ENCODE measurements around the gene POLL. TPM values are rescaled to one million over a fixed set of nuclear protein-coding genes. Genes with fewer than 3 reads are reported as not detected.

The POLL gene
- total and polyA plus RNA-seq, 10 of the 15 experiments (the other 5 are each of a cell fraction or from before 2014, with no cell fraction given): 1.5 to 25.4 (median 13.8) TPM

DNA sequence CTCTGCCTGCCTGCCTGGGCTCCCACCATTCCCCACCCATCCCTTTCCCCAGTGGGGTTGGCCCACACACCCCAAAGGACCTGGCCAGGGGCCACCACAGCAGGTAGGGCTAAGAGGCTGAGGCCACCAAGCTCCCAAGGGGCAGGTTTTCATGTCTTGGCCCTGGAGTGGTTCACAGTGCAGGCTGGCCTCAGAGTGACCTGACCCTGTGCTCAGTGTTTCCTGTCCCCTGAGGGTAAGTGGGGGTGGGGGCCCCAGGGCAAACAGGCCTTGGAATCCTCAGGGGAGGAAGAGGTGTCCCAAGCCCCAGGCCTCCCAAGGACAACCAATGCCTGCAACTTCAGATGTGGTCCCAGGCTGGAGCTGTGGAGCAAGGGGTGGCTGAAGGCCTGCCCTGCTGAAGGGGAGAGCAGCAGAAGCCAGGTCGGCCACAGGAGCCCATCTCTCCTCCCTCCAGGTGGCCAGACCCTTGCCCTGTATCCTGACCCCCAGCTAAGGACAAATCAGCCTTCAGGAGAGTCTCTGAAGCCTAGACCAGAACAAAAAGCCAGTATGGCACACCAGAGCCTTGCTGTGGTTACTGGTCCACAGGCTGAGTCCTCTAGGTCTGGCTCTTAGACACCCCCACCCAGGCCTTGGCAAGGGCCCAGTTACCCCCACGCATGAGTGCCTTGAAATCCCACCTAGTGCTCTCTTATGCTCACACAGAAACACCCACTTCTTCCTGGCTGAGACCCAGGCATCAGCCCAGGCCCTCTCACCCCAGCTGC lies 27.6 kb downstream of the POLL start:
- DNase-seq (ENCODE audit: low read depth, low spot score) (no peak), ATAC-seq (peak; percentile 17), FAIRE-seq (no peak)
- WGBS (ENCODE audit: insufficient coverage, insufficient replicate concordance, low lambda C conversion rate, missing lambda C conversion rate): 5% methylated on average over 2 of the region's 2 CpGs
- Histone ChIP-seq H3K36me3 (ENCODE audit: control insufficient read depth in 2 of 2, insufficient read depth in 2 of 2, low read length in 1 of 2) (peaks cover 0 to 1% of the 10 kb centered on the region in 2 experiments; a peak in 1 of 4 replicates), H3K9me3 (replicated peaks; ENCODE audit: control insufficient read depth, insufficient read depth, low read length) (no peaks in the 10 kb centered on the region), H3K79me2 (ENCODE audit: control insufficient read depth, insufficient read depth, low read length) (no peaks in the 10 kb centered on the region), H4K20me1 (ENCODE audit: control insufficient read depth, insufficient read depth) (no peaks in the 10 kb centered on the region), H3K27me3 (replicated peaks in 1 of 2; ENCODE audit: control insufficient read depth in 2 of 2, insufficient read depth in 2 of 2, low read length in 1 of 2) (no peaks in the 10 kb centered on the region), H2AFZ (ENCODE audit: control insufficient read depth, low read depth, low read length) (no peak overlapping the region), H3K4me3 (no peak overlapping the region), H3K4me2 (ENCODE audit: control insufficient read depth, insufficient read depth) (no peak overlapping the region), H3K27ac (ENCODE audit: control insufficient read depth, insufficient read depth) (no peak overlapping the region), H3K4me1 (ENCODE audit: control insufficient read depth, insufficient read depth, low read length) (peaks cover 13% of the 10 kb centered on the region), H3K9ac (ENCODE audit: control insufficient read depth, insufficient read depth, low read length) (no peak overlapping the region)
- intact Hi-C loops (cut with micrococcal nuclease; ENCODE audit: unreplicated experiment): no loop called here
- TF ChIP-seq FOXM1 (IDR thresholded peaks at IDR 0.05; ENCODE audit: low read depth, low read length) (no peak), CREB1 (IDR thresholded peaks at IDR 0.05; ENCODE audit: low read depth) (no peak), NRF1 (conservative IDR thresholded peaks at IDR 0.05; ENCODE audit: low read depth, low read length) (no peak), POLR2A (IDR thresholded peaks at IDR 0.05; ENCODE audit: low read depth, low read length) (0 out of 2 replicates have a peak, but pooled peaks have one; percentile 16), POLR2AphosphoS2 (IDR thresholded peaks at IDR 0.05; ENCODE audit: low read depth, low read length) (no peak), ETV6 (conservative IDR thresholded peaks at IDR 0.05 in 1 of 2, IDR thresholded peaks at IDR 0.05 in 1 of 2; ENCODE audit: borderline replicate concordance in 1 of 2, low read depth in 1 of 2) (no peak)
- TF ChIP-seq, protein P1, sequence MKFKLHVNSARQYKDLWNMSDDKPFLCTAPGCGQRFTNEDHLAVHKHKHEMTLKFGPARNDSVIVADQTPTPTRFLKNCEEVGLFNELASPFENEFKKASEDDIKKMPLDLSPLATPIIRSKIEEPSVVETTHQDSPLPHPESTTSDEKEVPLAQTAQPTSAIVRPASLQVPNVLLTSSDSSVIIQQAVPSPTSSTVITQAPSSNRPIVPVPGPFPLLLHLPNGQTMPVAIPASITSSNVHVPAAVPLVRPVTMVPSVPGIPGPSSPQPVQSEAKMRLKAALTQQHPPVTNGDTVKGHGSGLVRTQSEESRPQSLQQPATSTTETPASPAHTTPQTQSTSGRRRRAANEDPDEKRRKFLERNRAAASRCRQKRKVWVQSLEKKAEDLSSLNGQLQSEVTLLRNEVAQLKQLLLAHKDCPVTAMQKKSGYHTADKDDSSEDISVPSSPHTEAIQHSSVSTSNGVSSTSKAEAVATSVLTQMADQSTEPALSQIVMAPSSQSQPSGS (IDR thresholded peaks at IDR 0.05; ENCODE audit: low read length): no peak
- TF ChIP-seq, protein P2, sequence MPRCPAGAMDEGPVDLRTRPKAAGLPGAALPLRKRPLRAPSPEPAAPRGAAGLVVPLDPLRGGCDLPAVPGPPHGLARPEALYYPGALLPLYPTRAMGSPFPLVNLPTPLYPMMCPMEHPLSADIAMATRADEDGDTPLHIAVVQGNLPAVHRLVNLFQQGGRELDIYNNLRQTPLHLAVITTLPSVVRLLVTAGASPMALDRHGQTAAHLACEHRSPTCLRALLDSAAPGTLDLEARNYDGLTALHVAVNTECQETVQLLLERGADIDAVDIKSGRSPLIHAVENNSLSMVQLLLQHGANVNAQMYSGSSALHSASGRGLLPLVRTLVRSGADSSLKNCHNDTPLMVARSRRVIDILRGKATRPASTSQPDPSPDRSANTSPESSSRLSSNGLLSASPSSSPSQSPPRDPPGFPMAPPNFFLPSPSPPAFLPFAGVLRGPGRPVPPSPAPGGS (IDR thresholded peaks at IDR 0.05; ENCODE audit: borderline replicate concordance, insufficient read depth, low read depth, low read length, poor library complexity, severe bottlenecking): no peak
- ChIA-PET POLR2A (no interaction called here), SMC1A (ENCODE audit: uncharacterized antibody, unreplicated experiment) (interaction anchor here (0.7 to 1.6 kb wide), 2 partner anchors 9 to 105 kb away, joined by 3 read pairs; no protein-coding TSS in a partner anchor), RAD21 (ENCODE audit: unreplicated experiment) (no interaction called here), CTCF (interaction anchor here (1.0 to 1.4 kb wide), 3 partner anchors 9 to 14 kb away, joined by 3 to 4 read pairs (median 3); no protein-coding TSS in a partner anchor)
- in situ Hi-C loops (cut with MboI): no loop called here
- BruUV-seq (replicated peaks): no TSS peak

All from GM12878 (cell line).